Stimulated activated effector memory CD8-positive, alpha-beta T cell treated with anti-CD3 and anti-CD28 coated beads, Interleukin-12 subunit alpha, Interleukin-12 subunit beta, amount 100 ng/mL, for 72 hours (primary cell): ENCODE data around the gene CACNA1C.
A peak's percentile ranks its signal among the peaks of the same experiment; 100 is the strongest.

Experiments used
- ATAC-seq: fragments of 150-1000 bp; cut with Tn5 transposase; 2 replicates; pipeline ENCODE4 v1.10.0; 2021
- DNase-seq, 2 donors: peaks; one replicate each; pipeline ENCODE4 v3.0.0; 2021 to 2022; ENCODE audit warnings: low spot score in 2 of 2
- H3K27ac Mint-ChIP-seq: one replicate; pipeline ENCODE4 v1.8.0; 2022; ENCODE audit warnings: mild to moderate bottlenecking, mixed read lengths
- H3K36me3 Mint-ChIP-seq: one replicate; pipeline ENCODE4 v1.8.0; 2022; ENCODE audit warnings: mild to moderate bottlenecking, mixed read lengths
- H3K4me1 Mint-ChIP-seq: one replicate; pipeline ENCODE4 v1.8.0; 2022; ENCODE audit warnings: mixed read lengths
- H3K4me3 Mint-ChIP-seq: one replicate; pipeline ENCODE4 v1.8.0; 2022; ENCODE audit warnings: mild to moderate bottlenecking, mixed read lengths
- H3K9me3 Mint-ChIP-seq: one replicate; pipeline ENCODE4 v1.8.0; 2022; ENCODE audit warnings: mixed read lengths

CACNA1C gene

GRCh38 chr12:2640281-2640680, 587.5 kb downstream of the CACNA1C start:
- DNase-seq, result no peak
- H3K36me3 Mint-ChIP-seq, result no peaks in the 10 kb centered on the region
- no peak overlapping the region for H3K27ac Mint-ChIP-seq
- no peak for ATAC-seq
- no peak overlapping the region for H3K4me3 Mint-ChIP-seq
- H3K9me3 Mint-ChIP-seq, result no peaks in the 10 kb centered on the region
- H3K4me1 Mint-ChIP-seq, result peaks cover 22% of the 10 kb centered on the region

GRCh38 chr12:2640709-2641108, 587.9 kb downstream of the CACNA1C start:
- Mint-ChIP-seq H3K4me3 (no peak overlapping the region), H3K27ac (no peak overlapping the region), H3K4me1 (peaks cover 22% of the 10 kb centered on the region), H3K36me3 (no peaks in the 10 kb centered on the region), H3K9me3 (no peaks in the 10 kb centered on the region)
- DNase-seq (no peak), ATAC-seq (peak; percentile 94)

- no peaks in the 10 kb centered on the region for H3K9me3 Mint-ChIP-seq
- H3K4me1 Mint-ChIP-seq, result peaks cover 22% of the 10 kb centered on the region
- no peak overlapping the region for H3K4me3 Mint-ChIP-seq
- H3K27ac Mint-ChIP-seq, result no peak overlapping the region
- no peak for ATAC-seq
- no peaks in the 10 kb centered on the region for H3K36me3 Mint-ChIP-seq
- no peak for DNase-seq
Measured at GRCh38 chr12:2641207-2641606, 588.4 kb downstream of the CACNA1C start.

- ATAC-seq (no peak), DNase-seq (no peak)
- Mint-ChIP-seq H3K4me1 (peaks cover 22% of the 10 kb centered on the region), H3K9me3 (no peaks in the 10 kb centered on the region), H3K36me3 (no peaks in the 10 kb centered on the region), H3K4me3 (no peak overlapping the region), H3K27ac (no peak overlapping the region)
Measured at GRCh38 chr12:2641761-2642160, 589.0 kb downstream of the CACNA1C start.

GRCh38 chr12:2642176-2642892, 589.5 kb downstream of the CACNA1C start:
- H3K27ac Mint-ChIP-seq, result no peak overlapping the region
- no peak overlapping the region for H3K4me3 Mint-ChIP-seq
- DNase-seq (no peak), ATAC-seq (no peak)
- no peaks in the 10 kb centered on the region for H3K36me3 Mint-ChIP-seq
- peaks cover 22% of the 10 kb centered on the region for H3K4me1 Mint-ChIP-seq
- H3K9me3 Mint-ChIP-seq, result no peaks in the 10 kb centered on the region

GRCh38 chr12:2642896-2643425, 590.2 kb downstream of the CACNA1C start:
- H3K9me3 Mint-ChIP-seq, result no peaks in the 10 kb centered on the region
- H3K36me3 Mint-ChIP-seq, result no peaks in the 10 kb centered on the region
- no peak for ATAC-seq
- DNase-seq, result no peak
- no peak overlapping the region for H3K4me3 Mint-ChIP-seq
- no peak overlapping the region for H3K27ac Mint-ChIP-seq
- H3K4me1 Mint-ChIP-seq, result peaks cover 22% of the 10 kb centered on the region

GRCh38 chr12:2643576-2644135, 590.9 kb downstream of the CACNA1C start:
- H3K27ac Mint-ChIP-seq, result no peak overlapping the region

GRCh38 chr12:2644683-2645405, 592.1 kb downstream of the CACNA1C start:
- H3K4me3 Mint-ChIP-seq, result no peak overlapping the region
- ATAC-seq, result no peak
- no peak overlapping the region for H3K27ac Mint-ChIP-seq
- H3K4me1 Mint-ChIP-seq, result peaks cover 22% of the 10 kb centered on the region
- H3K9me3 Mint-ChIP-seq, result no peaks in the 10 kb centered on the region
- DNase-seq, result no peak
- no peaks in the 10 kb centered on the region for H3K36me3 Mint-ChIP-seq

More at GRCh38 chr12:2643576-2644135, 590.9 kb downstream of the CACNA1C start:
- Mint-ChIP-seq H3K9me3 (no peaks in the 10 kb centered on the region), H3K36me3 (no peaks in the 10 kb centered on the region), H3K4me3 (no peak overlapping the region), H3K4me1 (peaks cover 22% of the 10 kb centered on the region)
- no peak for DNase-seq
- ATAC-seq, result no peak

GRCh38 chr12:2645460-2645859, 592.7 kb downstream of the CACNA1C start:
- H3K9me3 Mint-ChIP-seq, result no peaks in the 10 kb centered on the region
- DNase-seq (no peak), ATAC-seq (no peak)
- no peaks in the 10 kb centered on the region for H3K36me3 Mint-ChIP-seq
- H3K4me3 Mint-ChIP-seq, result no peak overlapping the region
- H3K4me1 Mint-ChIP-seq, result peaks cover 20% of the 10 kb centered on the region
- H3K27ac Mint-ChIP-seq, result no peak overlapping the region

GRCh38 chr12:2646341-2646740, 593.6 kb downstream of the CACNA1C start:
- Mint-ChIP-seq H3K36me3 (no peaks in the 10 kb centered on the region), H3K4me1 (peaks cover 15% of the 10 kb centered on the region), H3K4me3 (no peak overlapping the region), H3K27ac (no peak overlapping the region), H3K9me3 (no peaks in the 10 kb centered on the region)
- ATAC-seq (no peak), DNase-seq (no peak)

- no peaks in the 10 kb centered on the region for H3K9me3 Mint-ChIP-seq
- DNase-seq (no peak), ATAC-seq (no peak)
- peaks cover 6% of the 10 kb centered on the region for H3K4me1 Mint-ChIP-seq
- no peak overlapping the region for H3K27ac Mint-ChIP-seq
- H3K4me3 Mint-ChIP-seq, result no peak overlapping the region
- H3K36me3 Mint-ChIP-seq, result no peaks in the 10 kb centered on the region
Measured at GRCh38 chr12:2647186-2647585, 594.4 kb downstream of the CACNA1C start.

- H3K4me1 Mint-ChIP-seq, result no peaks in the 10 kb centered on the region
- H3K27ac Mint-ChIP-seq, result no peak overlapping the region
- DNase-seq (no peak), ATAC-seq (no peak)
- H3K4me3 Mint-ChIP-seq, result no peak overlapping the region
- no peaks in the 10 kb centered on the region for H3K9me3 Mint-ChIP-seq
- no peaks in the 10 kb centered on the region for H3K36me3 Mint-ChIP-seq
Measured at GRCh38 chr12:2648406-2648805, 595.6 kb downstream of the CACNA1C start.

GRCh38 chr12:2649201-2650030, 596.6 kb downstream of the CACNA1C start:
- no peak for ATAC-seq
- Mint-ChIP-seq H3K4me3 (no peak overlapping the region), H3K36me3 (no peaks in the 10 kb centered on the region), H3K4me1 (no peaks in the 10 kb centered on the region), H3K27ac (no peak overlapping the region), H3K9me3 (no peaks in the 10 kb centered on the region)
- DNase-seq, result no peak

GRCh38 chr12:2650261-2651067, 597.7 kb downstream of the CACNA1C start:
- Mint-ChIP-seq H3K4me1 (no peaks in the 10 kb centered on the region), H3K4me3 (no peak overlapping the region), H3K36me3 (no peaks in the 10 kb centered on the region), H3K27ac (no peak overlapping the region), H3K9me3 (no peaks in the 10 kb centered on the region)
- ATAC-seq (peak; percentile 17), DNase-seq (no peak)
